Measurements from ENCODE around the gene ZNF25.
"Not testable (repeated sequence)": the region's sequence is repeated elsewhere in the genome, so short reads cannot be mapped to it uniquely, and the experiment has no call there.

ZNF25 gene

DNA sequence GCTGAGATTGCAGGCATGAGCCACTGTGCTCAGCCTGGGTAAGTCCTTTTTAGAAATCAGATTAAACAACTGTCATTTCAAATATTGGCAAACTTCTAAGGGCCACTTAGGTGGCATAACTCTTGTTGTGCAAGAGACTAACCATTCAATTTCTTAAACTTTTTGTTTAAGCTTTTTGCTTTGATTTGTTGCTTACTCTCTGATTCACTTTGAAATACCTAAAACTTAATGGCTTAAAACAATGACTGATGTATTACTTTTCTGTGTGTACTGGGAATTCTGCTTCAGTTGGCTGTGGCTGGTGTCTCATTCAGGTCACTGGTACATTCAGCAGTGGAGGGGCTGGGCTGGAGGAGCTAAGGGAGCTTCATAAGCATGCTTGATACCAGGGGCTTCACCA is 28.9 kb downstream of the ZNF25 start:
- DNase-seq (ENCODE audit: low read depth): no peak

DNA sequence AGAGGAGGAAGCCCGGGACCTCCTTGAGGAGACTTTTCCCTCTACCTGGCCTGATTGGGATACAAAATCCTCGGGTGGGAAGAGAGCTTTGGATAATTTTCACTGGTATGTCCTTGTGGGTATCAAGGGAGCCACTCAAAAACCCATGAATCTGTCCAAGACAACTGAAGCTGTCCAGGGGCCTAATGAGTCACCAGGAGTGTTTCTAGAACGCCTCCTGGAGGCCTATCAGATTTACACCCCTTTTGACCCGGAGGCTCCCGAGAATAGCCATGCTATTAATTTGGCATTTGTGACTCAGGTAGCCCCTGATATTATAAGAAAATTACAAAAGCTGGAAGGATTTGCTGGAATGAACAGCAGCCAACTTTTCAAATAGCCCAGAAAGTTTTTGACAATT is 38.6 kb downstream of the ZNF25 start:
- DNase-seq (ENCODE audit: low read depth): no peak

DNA sequence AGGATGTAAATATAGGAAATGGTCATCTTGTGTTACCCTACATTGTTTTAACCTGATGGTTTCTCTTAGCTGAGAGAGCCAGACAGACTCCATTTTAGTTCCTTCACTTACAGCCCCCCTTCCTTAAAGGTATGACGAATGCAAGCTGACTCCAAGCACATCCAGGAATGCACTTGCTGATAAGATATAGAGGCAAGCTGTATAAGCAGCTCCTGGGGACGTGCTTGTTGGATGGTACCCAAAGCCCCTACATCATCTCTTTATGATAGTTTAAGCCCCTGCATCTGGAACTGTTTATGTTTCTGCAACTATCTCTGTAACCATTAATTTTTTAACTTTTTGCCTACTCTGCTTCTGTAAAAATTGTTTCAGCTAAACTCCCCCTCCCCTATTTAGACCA is 41.7 kb downstream of the ZNF25 start:
- no peak for DNase-seq (ENCODE audit: low read depth)

DNA sequence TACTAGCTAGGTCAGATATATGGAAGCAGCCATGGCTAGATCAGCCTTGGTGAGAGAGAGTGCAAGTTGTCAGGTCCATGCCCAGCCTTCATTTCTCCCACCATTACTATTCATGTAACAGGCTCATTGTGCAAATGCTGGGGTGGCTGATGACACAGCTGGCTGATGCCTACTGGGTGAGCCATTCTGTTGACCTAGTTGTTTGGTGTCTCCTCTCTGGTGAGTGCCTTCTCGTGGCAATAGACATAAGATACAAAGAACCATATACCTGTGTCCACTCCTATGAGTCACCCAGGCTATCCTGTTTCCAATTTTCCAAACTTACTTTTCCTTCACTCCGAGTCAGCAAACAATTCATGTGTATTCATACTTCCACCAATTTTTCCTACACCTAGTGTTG is 46.0 kb downstream of the ZNF25 start:
- DNase-seq (ENCODE audit: low read depth): no peak

DNA sequence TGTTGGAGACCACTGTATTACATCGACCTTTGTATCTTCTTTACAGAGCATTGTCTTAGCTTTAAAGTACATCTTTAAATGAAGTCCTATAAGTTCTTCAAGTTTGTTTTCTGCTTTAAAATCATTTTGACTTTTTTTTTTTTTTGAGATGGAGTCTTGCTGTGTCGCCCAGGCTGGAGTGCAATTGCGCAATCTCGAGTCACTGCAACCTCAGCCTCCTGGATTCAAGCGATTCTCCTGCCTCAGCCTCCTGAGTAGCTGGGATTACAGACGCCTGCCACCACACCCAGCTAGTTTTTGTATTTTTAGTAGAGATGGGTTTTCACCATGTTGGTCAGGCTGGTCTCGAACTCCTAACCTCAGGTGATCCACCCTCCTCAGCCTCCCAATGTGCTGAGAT is 68.3 kb downstream of the ZNF25 start:
- not testable (repeated sequence) for DNase-seq (ENCODE audit: low read depth)

DNA sequence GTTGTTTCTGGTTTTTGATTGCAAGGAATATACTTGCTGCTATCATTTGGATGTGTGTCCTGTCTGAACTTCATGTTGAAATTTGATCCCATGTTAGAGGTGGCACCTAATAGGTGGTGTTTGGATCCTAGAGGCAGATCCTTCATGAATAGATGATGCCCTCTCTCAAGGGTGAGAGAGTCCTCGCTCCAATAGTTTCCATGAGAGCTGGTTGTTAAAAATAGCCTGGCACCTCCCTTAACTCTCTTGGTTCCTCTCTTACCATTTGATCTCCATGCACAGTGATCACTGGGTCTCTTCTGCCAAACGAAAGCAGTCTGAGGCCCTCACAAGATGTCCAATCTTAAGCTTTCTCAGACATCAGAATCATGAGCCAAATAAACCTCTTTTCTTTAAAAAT is 70.1 kb downstream of the ZNF25 start:
- no peak for DNase-seq (ENCODE audit: low read depth)

All from HS-5 (cell line).